ENCODE data around the gene SMCO1.
"Not testable (repeated sequence)": the region's sequence is repeated elsewhere in the genome, so short reads cannot be mapped to it uniquely, and the experiment has no call there.

Gene SMCO1

GRCh38 chr3:196486263-196486662, 28.9 kb downstream of the SMCO1 start:
- DNase-seq, result no peak

- no peak for DNase-seq
Observed at GRCh38 chr3:196477678-196478077, 37.5 kb downstream of the SMCO1 start.

GRCh38 chr3:196472286-196472685, 42.9 kb downstream of the SMCO1 start:
- no peak for DNase-seq

- no peak for DNase-seq
Observed at GRCh38 chr3:196471551-196471950, 43.6 kb downstream of the SMCO1 start.

GRCh38 chr3:196470182-196470581, 45.0 kb downstream of the SMCO1 start:
- DNase-seq, result not testable (repeated sequence)

- no peak for DNase-seq
Observed at GRCh38 chr3:196463804-196464203, 51.3 kb downstream of the SMCO1 start.

- no peak for DNase-seq
Observed at GRCh38 chr3:196463478-196463756, 51.7 kb downstream of the SMCO1 start.

GRCh38 chr3:196462680-196463477, 52.3 kb downstream of the SMCO1 start:
- DNase-seq, result not testable (repeated sequence)

- no peak for DNase-seq
Observed at GRCh38 chr3:196458063-196458462, 57.1 kb downstream of the SMCO1 start.

- DNase-seq, result not testable (repeated sequence)
Observed at GRCh38 chr3:196457470-196457869, 57.7 kb downstream of the SMCO1 start.

All from NCI-H226 (cell line).